HG02759 (cell line): Measurements from ENCODE around the gene FGF14.
"Not testable (repeated sequence)": the region's sequence is repeated elsewhere in the genome, so short reads cannot be mapped to it uniquely, and the experiment has no call there.

Source experiments
- ATAC-seq: cut with Tn5 transposase; IDR thresholded peaks from one replicate; pipeline ENCODE4 v1.9.1; 2021; ENCODE audit warnings: mild to moderate bottlenecking, moderate library complexity; ENCODE audit not compliant: unreplicated experiment

Gene FGF14

DNA sequence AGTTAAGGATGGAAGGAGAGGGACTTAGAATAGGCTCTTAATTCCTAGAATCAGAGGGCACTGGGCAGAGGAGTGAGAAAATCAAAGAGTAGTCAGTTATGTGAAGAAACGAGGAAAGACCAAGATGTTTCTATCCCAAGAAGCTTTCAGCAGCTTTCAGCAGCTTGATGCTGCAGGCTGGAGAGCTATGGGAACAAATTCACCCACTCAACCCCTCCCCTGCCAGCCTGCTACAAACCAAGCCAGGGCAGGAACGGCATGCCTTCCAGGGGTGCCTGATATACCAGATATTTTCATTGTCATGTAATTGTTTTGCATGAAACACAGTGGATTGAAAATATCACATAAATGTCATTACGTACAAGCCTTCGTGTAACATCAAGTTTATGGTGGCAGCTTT, 262.2 kb downstream of the FGF14 start:
- no peak for ATAC-seq

DNA sequence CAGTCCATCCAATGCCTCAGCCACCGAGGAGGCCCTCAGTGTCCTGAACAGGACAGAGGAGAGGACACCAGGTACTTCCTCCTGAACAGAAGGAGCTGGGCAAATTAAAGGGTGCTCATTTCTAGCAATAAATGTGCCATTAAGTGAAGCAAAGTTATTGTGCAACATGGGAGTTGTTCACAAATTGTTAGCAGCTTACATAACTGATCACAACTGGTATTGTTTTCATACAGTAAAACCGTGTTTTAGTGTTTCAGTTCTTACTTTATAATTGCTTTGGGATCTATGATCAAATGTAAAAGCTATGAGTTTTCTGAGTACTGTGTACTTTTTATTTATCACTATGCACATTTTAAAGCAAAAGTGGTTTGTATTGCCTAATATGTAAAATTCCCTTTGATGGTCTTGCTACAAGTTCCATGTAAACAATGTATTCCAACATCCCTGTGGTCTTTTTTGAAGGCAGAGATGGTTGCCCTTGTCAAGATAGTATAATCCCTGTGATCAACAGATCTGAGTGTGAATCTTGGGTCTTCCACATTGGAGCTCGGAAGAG, 263.1 kb downstream of the FGF14 start:
- ATAC-seq, result no peak

DNA sequence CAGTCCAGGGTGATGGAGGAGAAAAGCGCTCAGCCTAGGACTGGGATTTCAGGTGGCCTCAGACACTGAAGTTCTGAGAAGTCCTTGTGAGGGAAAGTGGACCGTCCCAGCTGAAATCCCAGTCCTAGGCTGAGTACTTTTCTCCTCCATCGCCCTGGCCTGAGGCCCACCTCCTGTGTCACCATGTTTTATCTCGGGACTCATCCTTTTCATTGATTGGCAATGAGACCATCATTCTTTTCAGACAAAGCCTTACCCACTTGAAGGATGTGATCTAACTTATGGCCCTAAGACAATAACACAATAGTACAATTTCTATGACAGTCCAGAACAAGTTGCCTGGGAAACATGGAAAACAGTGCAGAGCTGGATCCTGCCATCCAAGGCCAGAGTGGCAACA, 263.9 kb downstream of the FGF14 start:
- ATAC-seq, result not testable (repeated sequence)

DNA sequence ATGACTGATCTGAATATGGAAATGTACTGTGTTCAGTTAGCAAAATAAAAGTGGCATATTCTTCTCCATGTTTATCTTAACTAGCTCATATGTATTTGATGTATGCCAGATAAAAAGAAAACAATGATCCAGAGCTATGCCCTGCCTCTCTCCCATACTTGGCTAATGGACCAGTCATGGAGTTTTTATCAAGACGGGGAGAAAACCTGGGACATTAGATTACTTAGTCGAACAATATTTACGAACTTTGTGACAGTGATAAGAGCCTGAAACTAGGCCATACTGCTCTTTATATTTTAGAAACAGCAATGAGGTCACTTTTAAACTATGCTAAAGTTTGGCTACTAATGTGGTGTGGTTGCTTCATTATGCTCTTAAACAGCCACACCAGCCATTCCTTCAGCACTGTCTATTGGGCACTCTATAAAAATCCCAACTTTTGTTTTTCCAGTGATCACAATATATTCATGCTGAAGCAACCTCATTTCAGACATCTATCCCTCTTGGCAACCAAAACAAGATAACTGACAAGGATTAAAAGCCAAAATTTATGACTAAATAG, 265.0 kb downstream of the FGF14 start:
- ATAC-seq, result no peak

DNA sequence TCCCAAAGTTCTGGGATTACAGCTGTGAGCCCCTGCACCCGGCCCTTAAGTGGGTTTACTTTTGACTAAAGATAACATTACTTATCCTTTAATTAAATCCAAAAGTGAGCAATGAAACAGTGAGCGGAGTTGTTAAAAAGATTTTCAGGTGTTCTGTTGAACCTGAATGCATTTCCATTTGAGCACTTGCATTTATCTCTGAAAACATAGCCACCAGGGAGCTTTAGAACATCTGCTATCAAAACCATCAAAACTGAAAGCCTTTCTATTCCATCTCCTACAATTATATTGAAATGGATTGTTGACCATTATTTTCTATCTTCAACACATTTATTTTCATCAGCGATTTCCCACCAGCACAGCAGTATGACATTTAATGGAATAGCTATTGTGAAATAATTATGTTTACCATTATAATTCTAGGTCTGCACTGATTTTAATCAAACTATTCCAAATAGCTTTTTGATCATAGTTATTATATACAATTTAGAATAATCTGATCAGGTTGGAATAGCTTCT, 269.0 kb downstream of the FGF14 start:
- ATAC-seq, result no peak

DNA sequence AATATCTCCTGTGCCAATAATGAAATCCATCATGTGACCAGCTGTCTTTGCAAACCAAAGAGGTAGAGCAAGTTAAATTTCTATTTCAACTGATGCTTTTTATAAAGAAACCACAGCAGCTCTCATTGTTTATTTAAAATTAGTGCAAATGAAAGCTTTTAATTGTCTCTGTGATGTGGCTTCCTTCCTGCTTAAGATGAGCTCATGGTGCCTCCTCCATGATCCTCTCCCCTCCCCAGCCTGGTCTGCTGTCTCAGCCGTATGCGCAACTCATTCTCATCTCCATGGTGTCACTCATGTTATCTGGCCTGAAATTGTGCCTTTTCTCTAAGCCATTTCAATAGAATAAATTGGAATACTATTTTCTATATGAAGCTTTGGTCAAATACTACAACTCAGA, 270.6 kb downstream of the FGF14 start:
- ATAC-seq, result no peak

DNA sequence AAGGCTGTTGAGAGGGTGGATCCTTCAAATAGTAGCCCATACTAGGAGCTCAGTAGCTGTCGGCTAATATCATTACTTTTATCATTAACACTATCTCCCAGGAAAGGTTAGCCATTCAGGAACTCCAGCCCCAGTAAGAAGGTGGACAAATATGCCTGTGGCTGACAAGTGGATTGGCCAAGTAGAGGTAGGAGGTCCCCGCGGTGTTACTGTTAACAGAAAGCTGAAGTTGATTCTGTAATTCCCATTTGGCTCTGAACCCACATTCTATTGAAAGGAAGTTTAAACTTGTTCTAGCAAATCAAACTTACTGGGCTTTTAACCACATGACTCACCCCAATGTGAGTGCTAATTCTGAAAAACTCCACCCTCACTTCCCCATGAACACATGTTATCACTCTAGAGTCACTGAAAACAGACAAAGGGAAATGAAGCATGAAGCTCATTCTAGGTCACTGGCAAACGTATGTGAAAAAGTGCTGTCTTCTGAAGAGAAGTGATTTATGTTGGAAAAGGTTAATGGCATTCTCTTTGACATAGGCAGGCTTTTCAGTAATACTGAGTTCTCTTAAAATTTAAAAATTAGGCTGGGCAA, 273.5 kb downstream of the FGF14 start:
- peak; percentile 71 for ATAC-seq

DNA sequence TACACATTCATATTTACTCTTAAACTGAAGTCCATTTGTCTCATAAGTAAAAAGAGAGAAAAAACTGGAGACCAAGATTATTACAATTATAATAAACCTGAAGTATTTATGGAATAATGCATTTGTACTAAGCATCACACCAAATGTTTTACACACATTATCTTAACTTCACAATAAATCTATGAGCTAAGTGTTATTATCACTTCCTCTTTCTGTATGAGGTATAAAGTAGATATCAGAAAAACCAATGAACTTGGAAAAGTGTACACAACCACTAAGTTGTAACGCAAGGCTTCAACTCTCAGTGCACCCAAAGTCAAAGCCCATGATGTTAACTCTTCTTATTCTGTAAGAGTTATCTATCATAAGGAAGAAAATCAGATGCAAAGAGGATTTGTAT, 274.7 kb downstream of the FGF14 start:
- ATAC-seq, result no peak

DNA sequence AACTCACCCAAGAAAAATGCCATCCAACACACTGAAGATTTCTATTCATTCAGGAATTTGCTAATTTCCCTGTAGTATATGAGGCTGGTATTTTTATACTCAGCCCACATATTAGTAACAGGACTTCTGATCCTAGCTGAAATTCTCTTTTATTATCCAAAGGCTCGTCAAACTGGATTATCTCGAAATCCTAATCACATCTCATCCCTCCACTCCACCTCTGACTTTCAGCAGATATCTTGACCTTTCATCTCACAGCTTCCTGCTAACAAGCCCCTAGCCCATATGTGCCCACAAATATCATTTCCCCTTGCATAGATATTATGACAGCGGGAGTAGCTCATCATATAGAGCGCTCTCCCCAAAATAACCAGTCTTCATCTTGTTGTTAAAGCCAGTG, 279.7 kb downstream of the FGF14 start:
- no peak for ATAC-seq

DNA sequence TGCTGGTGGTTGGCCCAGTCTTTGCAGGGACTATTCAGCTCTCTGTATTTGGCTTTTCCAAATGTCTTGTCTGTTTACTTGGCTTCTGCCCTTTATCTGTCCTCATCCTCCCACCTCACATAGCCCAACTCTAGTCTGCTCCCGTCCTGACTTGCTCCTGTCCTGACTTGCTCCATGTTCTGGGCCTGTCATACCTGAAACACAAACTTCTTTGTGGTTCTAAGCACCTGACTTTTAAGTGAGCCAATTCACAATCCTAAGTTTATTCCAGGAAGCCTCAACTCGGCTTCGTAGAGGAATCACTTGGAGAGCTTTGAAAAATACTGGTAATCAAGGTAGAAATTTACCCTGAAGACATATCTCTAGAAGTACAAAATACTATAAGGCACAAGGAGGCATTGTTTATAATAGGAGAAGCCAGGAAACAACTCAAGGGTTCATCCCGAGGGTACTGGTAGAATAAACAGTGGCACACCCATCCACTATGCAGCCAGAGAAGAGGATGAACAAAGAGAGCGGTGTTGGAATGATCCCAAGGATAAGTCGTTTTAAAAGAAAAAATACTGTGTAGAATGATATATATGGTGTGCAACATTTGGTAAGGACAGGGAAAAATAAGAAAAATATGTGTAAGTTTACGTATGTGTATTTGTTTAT, 284.5 kb downstream of the FGF14 start:
- no peak for ATAC-seq

DNA sequence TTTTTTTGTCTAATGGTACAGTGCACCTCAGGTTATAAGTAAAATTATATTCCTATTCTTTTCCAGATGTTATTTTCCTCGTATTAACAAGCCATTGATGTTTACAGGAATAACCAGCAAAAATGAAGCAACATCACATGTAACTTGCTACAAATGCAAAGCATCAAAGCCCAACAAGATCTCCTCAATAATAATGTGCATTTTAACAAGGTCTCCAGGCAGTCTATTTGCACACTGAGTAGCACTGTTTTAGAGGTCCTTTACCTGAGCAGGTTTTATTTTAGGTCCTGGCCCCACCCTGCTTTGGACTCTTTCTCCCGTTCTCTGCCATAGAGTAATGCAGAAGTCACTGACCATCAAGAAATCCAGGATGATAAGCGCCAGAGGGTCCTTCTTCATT, 298.4 kb downstream of the FGF14 start:
- no peak for ATAC-seq

DNA sequence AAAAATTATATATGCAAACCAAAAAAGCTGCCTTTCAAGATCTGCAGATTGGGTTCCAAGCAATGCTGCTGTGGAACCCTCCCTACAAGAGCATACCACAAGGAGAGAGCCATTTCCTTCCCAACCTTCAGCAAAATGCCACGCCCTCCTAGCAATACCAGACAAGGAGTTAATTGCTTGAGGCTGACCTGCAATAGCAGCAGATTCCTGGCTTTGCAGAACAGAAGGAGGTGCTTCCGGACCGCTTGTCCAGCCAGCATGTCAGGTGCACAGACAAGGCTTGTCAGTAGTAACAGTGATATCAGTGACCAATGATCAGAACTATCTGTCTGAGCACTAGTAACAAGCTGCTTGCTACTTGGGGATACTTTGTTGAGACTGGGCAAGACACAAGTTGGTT, 301.6 kb downstream of the FGF14 start:
- ATAC-seq, result no peak

DNA sequence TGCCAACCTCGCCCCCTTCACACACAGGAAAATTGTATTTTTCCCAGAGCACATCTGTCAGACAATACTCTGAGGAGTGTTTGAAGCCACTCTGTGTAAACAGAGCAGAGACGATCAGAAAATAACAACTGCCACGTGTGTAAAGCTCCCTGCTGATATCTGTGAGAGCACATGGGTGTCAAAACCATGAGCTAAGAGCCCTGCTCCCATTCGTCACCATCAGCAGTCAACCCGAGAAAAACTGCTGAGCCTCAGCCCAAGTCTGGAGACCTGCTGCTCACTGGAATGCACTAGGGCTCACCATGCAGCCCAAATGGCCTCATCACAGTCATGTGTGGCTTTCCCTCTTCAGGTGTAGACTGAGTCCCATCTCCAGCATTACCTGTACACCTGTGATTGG, 304.1 kb downstream of the FGF14 start:
- no peak for ATAC-seq

DNA sequence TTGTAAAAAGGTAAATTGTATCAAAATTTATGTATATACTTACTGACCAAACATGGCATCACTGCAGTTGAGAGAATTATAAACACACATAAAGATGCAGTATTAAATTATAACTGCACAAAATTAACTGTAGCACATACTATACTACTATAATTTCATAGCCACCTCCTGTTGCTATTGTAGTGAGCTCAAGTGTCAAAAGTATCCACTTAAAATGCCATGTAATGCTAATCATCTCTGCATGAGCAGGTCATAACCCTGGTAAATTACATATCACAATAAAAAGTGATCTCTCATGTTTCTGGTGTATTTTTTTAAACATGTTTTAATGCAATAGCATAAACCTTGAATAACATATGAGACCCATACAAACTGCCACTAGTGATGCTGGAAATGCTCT, 308.6 kb downstream of the FGF14 start:
- ATAC-seq, result not testable (repeated sequence)

DNA sequence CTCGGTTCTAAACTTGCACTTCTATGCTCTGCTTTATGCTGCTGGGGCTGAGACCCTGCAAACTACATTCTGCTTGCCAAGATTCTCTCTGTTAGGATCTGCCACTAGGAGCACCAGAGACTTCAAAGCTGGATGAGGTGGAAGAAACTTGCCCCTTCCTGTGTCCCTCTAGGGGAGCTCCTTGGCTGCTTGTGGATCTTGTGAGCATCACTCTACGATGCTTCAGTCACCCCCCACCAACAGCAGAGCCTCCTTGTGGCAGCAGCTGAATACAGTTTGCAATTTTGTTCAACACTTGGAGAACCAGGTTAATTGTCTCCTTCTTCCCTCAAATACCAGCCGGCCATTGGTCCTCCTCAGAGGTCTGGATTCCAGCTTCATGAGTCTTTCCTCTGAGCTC, 310.6 kb downstream of the FGF14 start:
- ATAC-seq, result no peak

DNA sequence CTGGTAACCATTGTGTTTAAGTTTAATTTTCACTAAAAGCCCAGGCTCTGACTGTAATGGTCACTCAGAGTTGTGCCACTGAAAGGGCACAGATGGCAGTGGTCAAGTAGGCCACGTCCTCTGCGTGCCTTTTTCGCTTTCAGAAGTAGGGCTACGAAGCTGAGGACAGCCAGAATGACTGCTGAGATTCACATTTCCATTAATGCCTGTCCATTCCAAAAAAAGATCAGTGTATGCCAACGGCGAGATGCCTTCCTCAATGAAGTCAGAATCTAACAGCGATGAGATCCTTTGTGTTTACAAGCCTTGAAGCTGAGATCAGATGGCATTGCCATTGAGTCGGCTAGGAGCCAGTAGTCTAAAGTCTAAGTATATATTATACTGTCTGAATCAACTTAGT, 311.3 kb downstream of the FGF14 start:
- no peak for ATAC-seq

DNA sequence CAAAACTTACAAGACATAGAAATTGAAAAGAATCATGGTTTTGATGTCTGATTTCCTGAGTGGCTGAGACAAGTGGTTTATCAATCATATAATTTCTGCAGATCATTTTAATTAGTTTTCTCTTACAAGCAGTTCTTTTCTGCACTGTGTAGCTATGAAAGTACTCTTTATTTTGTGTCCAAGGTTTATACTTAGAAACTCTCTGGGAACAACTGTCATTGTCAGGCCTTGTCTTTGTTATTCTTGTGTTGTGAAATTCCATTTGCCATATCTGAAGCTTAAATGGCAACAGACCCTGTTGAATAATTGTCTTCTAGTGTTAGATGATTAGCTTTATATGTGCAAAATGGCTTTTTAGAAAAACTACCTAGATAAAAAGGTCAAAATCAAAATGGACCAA, 312.1 kb downstream of the FGF14 start:
- no peak for ATAC-seq

DNA sequence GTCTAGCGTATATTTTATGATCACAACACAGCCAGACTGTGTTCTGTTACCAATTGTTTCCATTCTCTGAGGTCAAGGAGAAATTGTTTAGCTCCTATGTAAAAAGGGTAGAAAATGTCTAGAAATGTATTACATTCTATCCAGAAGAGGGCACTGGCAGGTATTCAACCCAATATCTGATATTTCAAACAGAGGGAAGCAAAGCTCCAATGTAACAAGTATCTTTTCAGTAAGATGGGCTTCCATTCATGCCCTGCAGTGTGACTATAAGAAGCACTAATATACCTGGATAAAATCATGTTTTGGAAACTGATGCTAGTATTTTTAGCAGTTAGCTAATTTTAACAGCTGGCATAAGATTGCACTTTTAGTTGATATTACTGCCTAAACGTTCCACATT, 312.7 kb downstream of the FGF14 start:
- ATAC-seq, result no peak

DNA sequence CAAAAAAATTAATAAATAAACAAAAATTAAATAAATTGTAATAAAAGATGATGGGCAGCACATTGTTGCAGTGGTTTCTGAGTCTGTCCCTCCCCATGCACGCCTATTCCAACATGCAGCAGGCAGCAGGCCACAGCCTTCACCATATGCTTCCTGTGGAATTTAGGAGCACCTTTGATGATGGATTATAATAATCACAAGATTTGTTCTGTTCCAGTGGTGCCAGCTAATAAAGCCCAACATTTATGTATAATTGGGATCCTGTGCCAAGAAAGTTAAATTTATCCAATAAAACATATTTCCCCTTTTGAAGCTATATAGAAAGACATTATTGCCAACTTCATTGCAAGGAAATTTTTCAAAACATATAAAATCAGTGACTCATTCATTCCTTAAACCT, 328.6 kb downstream of the FGF14 start:
- ATAC-seq, result no peak

DNA sequence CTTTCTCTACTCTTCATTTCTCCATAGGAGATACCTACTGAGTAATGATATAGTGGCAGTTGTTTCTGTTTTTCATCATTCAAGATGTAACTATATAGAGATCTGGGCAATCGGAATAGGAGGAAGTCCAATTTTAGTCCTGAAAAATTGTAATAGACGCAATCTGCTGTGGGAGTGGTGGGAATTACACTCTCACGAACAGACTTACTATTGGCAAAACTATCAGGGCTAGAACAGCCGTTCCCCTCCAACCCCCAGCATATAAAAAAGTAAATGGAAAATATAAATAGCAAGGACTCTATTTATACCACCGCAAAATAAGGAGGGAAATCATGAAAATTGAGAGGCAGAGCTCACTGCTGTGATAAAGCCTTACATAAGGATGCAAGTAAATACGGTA, 330.1 kb downstream of the FGF14 start:
- no peak for ATAC-seq

DNA sequence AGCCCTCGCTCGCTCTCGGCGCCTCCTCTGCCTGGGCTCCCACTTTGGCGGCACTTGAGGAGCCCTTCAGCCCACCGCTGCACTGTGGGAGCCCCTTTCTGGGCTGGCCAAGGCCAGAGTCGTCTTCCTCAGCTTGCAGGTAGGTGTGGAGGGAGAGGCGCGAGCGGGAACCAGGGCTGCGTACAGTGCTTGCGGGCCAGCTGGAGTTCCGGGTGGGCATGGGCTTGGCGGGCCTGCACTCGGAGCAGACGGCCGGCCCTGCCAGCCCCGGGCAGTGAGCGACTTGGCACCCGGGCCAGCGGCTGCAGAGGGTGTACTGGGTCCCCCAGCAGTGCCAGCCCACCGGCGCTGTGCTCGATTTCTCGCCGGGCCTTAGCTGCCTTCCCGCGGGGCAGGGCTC, 333.5 kb downstream of the FGF14 start:
- ATAC-seq, result not testable (repeated sequence)

DNA sequence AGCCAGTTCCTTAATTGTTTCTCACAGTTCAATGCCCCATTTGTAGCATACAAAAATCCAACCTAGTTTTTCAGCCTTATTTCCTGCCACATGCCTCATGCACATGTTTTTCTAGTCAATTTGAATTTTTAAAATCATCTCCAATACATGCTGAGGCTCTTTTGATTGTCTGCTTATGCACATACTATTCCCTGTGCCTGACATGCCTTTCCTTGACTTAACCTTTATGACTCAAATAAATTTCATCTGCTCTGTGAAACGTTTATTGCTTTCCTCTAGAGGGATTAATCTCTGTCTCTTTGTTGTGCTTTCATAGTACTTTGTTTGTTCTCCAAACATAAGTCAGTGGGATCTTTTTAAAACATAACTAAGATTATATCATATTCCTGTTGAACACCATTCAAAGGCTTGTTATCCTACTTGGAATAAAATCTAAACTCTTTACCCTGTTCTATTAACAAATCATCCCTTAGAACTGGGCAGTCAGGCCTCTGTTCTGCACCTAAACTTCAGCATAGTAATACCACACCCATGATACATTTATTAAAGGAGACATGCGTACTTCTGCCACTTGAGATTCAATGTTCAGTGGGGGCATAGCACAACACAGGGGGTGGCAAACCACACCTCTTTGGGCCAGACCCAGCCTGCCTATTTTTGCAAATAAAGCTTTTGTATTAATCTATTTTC, 346.6 kb downstream of the FGF14 start:
- ATAC-seq, result no peak
